HCT116 (cell line): ENCODE data around the gene MED27.

Source experiments
- CEBPB ChIP-seq: IDR thresholded peaks from 2 replicates; pipeline ENCODE4 v1.6.1; 2012; ENCODE audit warnings: low read depth
- CTCF ChIP-seq, 3 experiments: fragments of 200-600 bp in 1 of 3; sonication (generic) in 1 of 3; IDR thresholded peaks in 2 of 3; conservative IDR thresholded peaks in 1 of 3; 2 replicates each; pipeline ENCODE4 v1.5.1; 2012 to 2017; ENCODE audit warnings: low read depth in 2 of 3, low read length in 2 of 3, antibody characterized with exemption in 1 of 3, borderline replicate concordance in 1 of 3, control low read depth in 1 of 3, mild to moderate bottlenecking in 1 of 3, mixed read lengths in 1 of 3, mixed run types in 1 of 3, moderate library complexity in 1 of 3; ENCODE audit not compliant: insufficient read depth in 1 of 3
- ZFX ChIP-seq: fragments of 450-650 bp; IDR thresholded peaks from 2 replicates; pipeline ENCODE4 v1.6.1; 2017

DNA sequence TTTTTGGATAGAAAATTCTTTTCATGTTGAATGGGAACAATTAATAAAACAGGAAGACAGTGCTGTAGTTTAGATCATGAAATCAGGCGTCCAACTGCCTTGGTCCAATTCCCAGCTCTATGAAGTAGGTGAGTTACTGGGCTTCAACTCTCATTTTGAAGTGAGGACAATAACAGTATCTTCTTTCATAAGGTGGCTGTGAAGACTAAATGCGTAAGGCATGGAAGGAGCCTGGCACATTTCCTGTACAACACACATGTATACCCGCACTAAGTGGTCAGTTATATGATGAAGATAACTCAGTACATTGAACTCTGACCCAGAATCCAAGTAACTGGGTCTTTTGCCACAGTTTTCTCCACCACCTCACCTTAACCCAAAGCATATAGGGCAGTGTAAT, 120.6 kb downstream of the MED27 start:
- no peak for TF ChIP-seq ZFX
- no peak for TF ChIP-seq CEBPB
- no peak for TF ChIP-seq CTCF (IDR thresholded peaks at IDR 0.05 in 2 of 3, conservative IDR thresholded peaks at IDR 0.05 in 1 of 3; ENCODE audit: borderline replicate concordance in 1 of 3, insufficient read depth in 1 of 3, low read depth in 2 of 3, low read length in 2 of 3)
